SK-N-SH (cell line): ENCODE data around the gene PLCH1. TPM values are rescaled to one million over a fixed set of nuclear protein-coding genes. Genes with fewer than 3 reads are reported as not detected.

ENCODE experiments used
- CTCF ChIA-PET: fragments of 300-600, 350-600 bp; formaldehyde crosslinking; extraction: SDS; loops from one replicate; lab custom pipeline; 2021; lab: Yijun Ruan, JAX
- POLR2A ChIA-PET: fragments of 350-600 bp; sonication (Branson Sonifier 250); formaldehyde crosslinking; extraction: SDS; loops from one replicate; lab custom pipeline; 2020; ENCODE audit warnings: antibody characterized with exemption, inconsistent platforms; lab: Yijun Ruan, JAX
- DNase-seq: peaks from one replicate; pipeline ENCODE4 v3.0.0; 2012
- H2AFZ ChIP-seq: fragments of 200-600 bp; sonication (generic); 2 replicates; pipeline ENCODE4 v1.8.1; 2016; ENCODE audit warnings: antibody characterized with exemption, mild to moderate bottlenecking, low read depth
- H3F3A ChIP-seq: fragments of 200-600 bp; sonication (generic); replicated peaks from 2 replicates; pipeline ENCODE3; 2016; ENCODE audit warnings: antibody characterized with exemption, mild to moderate bottlenecking; ENCODE audit not compliant: insufficient read depth
- H3K27ac ChIP-seq, 2 experiments: fragments of 200-500 bp in 1 of 2; fragments of 200-600 bp in 1 of 2; sonication (Bioruptor generic) in 1 of 2; sonication (generic), shearing (Covaris generic) in 1 of 2; 2 replicates each; pipeline versions ENCODE4 v1.5.1 to v1.6.1; 2014 to 2016; ENCODE audit warnings: low read depth in 2 of 2, inconsistent platforms in 1 of 2, low read length in 1 of 2, mild to moderate bottlenecking in 1 of 2, mixed read lengths in 1 of 2
- H3K27me3 ChIP-seq: fragments of 200-600 bp; sonication (generic), shearing (Covaris generic); 2 replicates; pipeline ENCODE4 v1.6.1; 2016; ENCODE audit warnings: mixed run types; ENCODE audit not compliant: insufficient read depth
- H3K36me3 ChIP-seq, 2 experiments: fragments of 200-500 bp in 1 of 2; fragments of 200-600 bp in 1 of 2; sonication (Bioruptor generic) in 1 of 2; sonication (generic) in 1 of 2; replicated peaks in 1 of 2; 2 replicates each; pipeline versions ENCODE3 to v1.5.1; 2014 to 2016; ENCODE audit warnings: low read length in 1 of 2, mild to moderate bottlenecking in 1 of 2; ENCODE audit not compliant: insufficient read depth in 2 of 2, control insufficient read depth in 1 of 2
- H3K4me1 ChIP-seq, 2 experiments: fragments of 200-500 bp in 1 of 2; fragments of 200-600 bp in 1 of 2; sonication (Bioruptor generic) in 1 of 2; sonication (generic), shearing (Covaris generic) in 1 of 2; 2 replicates each; pipeline versions ENCODE4 v1.5.1 to v1.6.1; 2014 to 2016; ENCODE audit warnings: low read depth in 1 of 2, low read length in 1 of 2, mixed run types in 1 of 2; ENCODE audit not compliant: insufficient read depth in 2 of 2, control insufficient read depth in 1 of 2
- H3K4me2 ChIP-seq: fragments of 200-600 bp; sonication (generic), shearing (Covaris generic); 2 replicates; pipeline ENCODE4 v1.6.1; 2017; ENCODE audit warnings: mixed run types
- H3K4me3 ChIP-seq, 2 experiments: fragments of 200-500 bp in 1 of 2; fragments of 200-600 bp in 1 of 2; sonication (Bioruptor generic) in 1 of 2; sonication (generic), shearing (Covaris generic) in 1 of 2; 2 replicates each; pipeline versions ENCODE4 v1.5.1 to v1.8.1; 2014 to 2016; ENCODE audit warnings: low read depth in 2 of 2, inconsistent platforms in 1 of 2, low read length in 1 of 2, mild to moderate bottlenecking in 1 of 2, mixed read lengths in 1 of 2, moderate library complexity in 1 of 2
- H3K79me2 ChIP-seq: fragments of 200-600 bp; sonication (generic); 2 replicates; pipeline ENCODE4 v1.8.1; 2017; ENCODE audit warnings: mild to moderate bottlenecking; ENCODE audit not compliant: insufficient read depth
- H3K9ac ChIP-seq: fragments of 200-600 bp; sonication (generic); 2 replicates; pipeline ENCODE4 v1.6.1; 2017; ENCODE audit warnings: mixed run types
- H3K9me2 ChIP-seq: fragments of 200-600 bp; sonication (generic); 2 replicates; pipeline ENCODE4 v1.6.1; 2017; ENCODE audit warnings: mixed run types
- H3K9me3 ChIP-seq: fragments of 200-600 bp; sonication (generic); 2 replicates; pipeline ENCODE4 v1.6.1; 2017; ENCODE audit warnings: mixed run types, mild to moderate bottlenecking, moderate library complexity
- H4K20me1 ChIP-seq: fragments of 200-600 bp; sonication (generic); 2 replicates; pipeline ENCODE4 v1.6.1; 2017; ENCODE audit warnings: mild to moderate bottlenecking, mixed run types; ENCODE audit not compliant: insufficient read depth
- CHD2 ChIP-seq: fragments of 150-350 bp; IDR thresholded peaks from 2 replicates; pipeline ENCODE4 v1.6.1; 2018; ENCODE audit warnings: low read length; ENCODE audit not compliant: partially characterized antibody
- ELF1 ChIP-seq: IDR thresholded peaks from 2 replicates; pipeline ENCODE4 v1.4.0; 2012
- EP300 ChIP-seq, 2 experiments: IDR thresholded peaks; 2 replicates each; pipeline versions ENCODE4 v1.4.0 to v1.6.1; 2012; ENCODE audit warnings: borderline replicate concordance in 1 of 2, low read depth in 1 of 2, low read length in 1 of 2
- EZH2phosphoT487 ChIP-seq: fragments of 200-600 bp; sonication (generic); IDR thresholded peaks from 2 replicates; pipeline ENCODE4 v1.6.1; 2017; ENCODE audit warnings: low read depth, mixed run types, mild to moderate bottlenecking, antibody characterized with exemption, moderate library complexity, borderline replicate concordance
- FOXJ3 ChIP-seq: sonication (generic); formaldehyde crosslinking; IDR thresholded peaks from 2 replicates; pipeline ENCODE4 v1.5.1; 2020; ENCODE audit warnings: mild to moderate bottlenecking, missing genetic modification reagents
- IRF3 ChIP-seq: fragments of 150-350 bp; IDR thresholded peaks from 2 replicates; pipeline ENCODE4 v1.6.1; 2016; ENCODE audit warnings: mild to moderate bottlenecking, low read depth, low read length
- MEF2A ChIP-seq: IDR thresholded peaks from 2 replicates; pipeline ENCODE4 v1.4.0; 2012; ENCODE audit warnings: low read depth, borderline replicate concordance
- MXI1 ChIP-seq: IDR thresholded peaks from 2 replicates; pipeline ENCODE4 v1.6.1; 2012; ENCODE audit warnings: mild to moderate bottlenecking, low read depth, low read length, improper control_type of control experiment
- NFIC ChIP-seq: IDR thresholded peaks from 2 replicates; pipeline ENCODE4 v1.4.0; 2012; ENCODE audit warnings: borderline replicate concordance
- NRF1 ChIP-seq: IDR thresholded peaks from 2 replicates; pipeline ENCODE4 v1.6.1; 2012; ENCODE audit warnings: low read depth, mild to moderate bottlenecking, low read length
- RAD21 ChIP-seq: IDR thresholded peaks from 2 replicates; pipeline ENCODE4 v1.6.1; 2012; ENCODE audit warnings: mild to moderate bottlenecking, low read length
- RCOR1 ChIP-seq: fragments of 150-350 bp; IDR thresholded peaks from 2 replicates; pipeline ENCODE4 v1.6.1; 2017; ENCODE audit warnings: antibody characterized with exemption, low read length
- REST ChIP-seq: IDR thresholded peaks from 2 replicates; pipeline ENCODE4 v1.6.1; 2012; ENCODE audit warnings: mild to moderate bottlenecking, low read depth, low read length, moderate library complexity
- RXRA ChIP-seq: IDR thresholded peaks from 2 replicates; pipeline ENCODE4 v1.4.0; 2012; ENCODE audit warnings: low read depth, mild to moderate bottlenecking, borderline replicate concordance
- TEAD4 ChIP-seq: IDR thresholded peaks from 2 replicates; pipeline ENCODE4 v1.4.0; 2012; ENCODE audit warnings: mild to moderate bottlenecking, borderline replicate concordance; ENCODE audit not compliant: insufficient read depth
- USF1 ChIP-seq: IDR thresholded peaks from 2 replicates; pipeline ENCODE4 v1.4.0; 2012; ENCODE audit warnings: low read depth, borderline replicate concordance
- YY1 ChIP-seq: IDR thresholded peaks from 2 replicates; pipeline ENCODE4 v1.4.0; 2012; ENCODE audit warnings: low read depth, mild to moderate bottlenecking
- polyA plus RNA-seq, 3 experiments: library from polyadenylated mRNA; depleted of rRNA; stranded (reverse); fragments of >200 nt; gene quantifications; 2 replicates each; pipeline ENCODE4 v1.2.3, GENCODE V29; 2012
- TF ChIP-seq, protein P1 (sequence below): IDR thresholded peaks from 2 replicates; pipeline ENCODE4 v1.4.0; 2012; ENCODE audit warnings: low read depth, borderline replicate concordance
- TF ChIP-seq, protein P2 (sequence below): fragments of 150-350 bp; IDR thresholded peaks from 2 replicates; pipeline ENCODE4 v1.6.1; 2017; ENCODE audit warnings: antibody characterized with exemption, low read length, low read depth, borderline replicate concordance

Gene PLCH1
- polyA plus RNA-seq, 1 of the 3 experiments (the other 2 are of a cell fraction) = 0.26 TPM

DNA sequence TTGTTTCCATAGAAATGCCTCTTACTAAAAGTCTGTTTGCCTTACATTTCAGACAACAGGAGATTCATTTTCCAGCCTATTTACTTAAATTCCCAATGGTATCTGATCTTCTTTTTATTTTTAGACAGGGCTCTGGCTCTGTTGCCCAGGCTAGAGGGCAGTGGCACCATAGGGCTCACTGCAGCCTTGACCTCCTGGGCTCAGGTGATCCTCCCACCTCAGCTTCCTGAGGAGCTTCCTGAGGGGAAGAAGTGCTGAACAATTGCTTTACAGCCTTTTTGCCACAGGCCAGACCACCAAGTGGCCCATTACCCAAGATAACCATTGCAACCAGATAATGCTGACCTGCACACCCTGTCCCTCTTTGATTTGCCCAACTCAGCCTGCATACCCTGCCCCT, 126.3 kb downstream of the PLCH1 start:
- H3F3A ChIP-seq = no peaks in the 10 kb centered on the region
- no peaks in the 10 kb centered on the region for H3K27me3 ChIP-seq
- H3K36me3 ChIP-seq = no peaks in the 10 kb centered on the region
- H3K4me1 ChIP-seq = no peaks in the 10 kb centered on the region
- no peak overlapping the region for H3K4me2 ChIP-seq
- H3K79me2 ChIP-seq = no peaks in the 10 kb centered on the region
- TF ChIP-seq NFIC (no peak), CHD2 (no peak), MEF2A (no peak), EZH2phosphoT487 (no peak), USF1 (no peak), MXI1 (no peak), ELF1 (no peak), NRF1 (no peak), RCOR1 (no peak), FOXJ3 (CRISPR knock-in tag) (no peak), TEAD4 (no peak), EP300 (IDR thresholded peaks at IDR 0.05; ENCODE audit: borderline replicate concordance in 1 of 2, low read depth in 1 of 2, low read length in 1 of 2) (no peak), REST (no peak), RAD21 (no peak), RXRA (no peak), IRF3 (no peak), YY1 (no peak)
- TF ChIP-seq, protein P1, sequence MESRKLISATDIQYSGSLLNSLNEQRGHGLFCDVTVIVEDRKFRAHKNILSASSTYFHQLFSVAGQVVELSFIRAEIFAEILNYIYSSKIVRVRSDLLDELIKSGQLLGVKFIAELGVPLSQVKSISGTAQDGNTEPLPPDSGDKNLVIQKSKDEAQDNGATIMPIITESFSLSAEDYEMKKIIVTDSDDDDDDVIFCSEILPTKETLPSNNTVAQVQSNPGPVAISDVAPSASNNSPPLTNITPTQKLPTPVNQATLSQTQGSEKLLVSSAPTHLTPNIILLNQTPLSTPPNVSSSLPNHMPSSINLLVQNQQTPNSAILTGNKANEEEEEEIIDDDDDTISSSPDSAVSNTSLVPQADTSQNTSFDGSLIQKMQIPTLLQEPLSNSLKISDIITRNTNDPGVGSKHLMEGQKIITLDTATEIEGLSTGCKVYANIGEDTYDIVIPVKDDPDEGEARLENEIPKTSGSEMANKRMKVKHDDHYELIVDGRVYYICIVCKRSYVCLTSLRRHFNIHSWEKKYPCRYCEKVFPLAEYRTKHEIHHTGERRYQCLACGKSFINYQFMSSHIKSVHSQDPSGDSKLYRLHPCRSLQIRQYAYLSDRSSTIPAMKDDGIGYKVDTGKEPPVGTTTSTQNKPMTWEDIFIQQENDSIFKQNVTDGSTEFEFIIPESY = no peak
- TF ChIP-seq, protein P2, sequence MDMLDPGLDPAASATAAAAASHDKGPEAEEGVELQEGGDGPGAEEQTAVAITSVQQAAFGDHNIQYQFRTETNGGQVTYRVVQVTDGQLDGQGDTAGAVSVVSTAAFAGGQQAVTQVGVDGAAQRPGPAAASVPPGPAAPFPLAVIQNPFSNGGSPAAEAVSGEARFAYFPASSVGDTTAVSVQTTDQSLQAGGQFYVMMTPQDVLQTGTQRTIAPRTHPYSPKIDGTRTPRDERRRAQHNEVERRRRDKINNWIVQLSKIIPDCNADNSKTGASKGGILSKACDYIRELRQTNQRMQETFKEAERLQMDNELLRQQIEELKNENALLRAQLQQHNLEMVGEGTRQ = no peak
- no peaks in the 10 kb centered on the region for H3K9me3 ChIP-seq
- H4K20me1 ChIP-seq = no peaks in the 10 kb centered on the region
- no peaks in the 10 kb centered on the region for H3K9me2 ChIP-seq
- no peak overlapping the region for H3K9ac ChIP-seq
- DNase-seq = no peak
- POLR2A ChIA-PET = no interaction called here
- no peak overlapping the region for H3K27ac ChIP-seq
- CTCF ChIA-PET = interaction anchor here (1.0 kb wide), 1 partner anchor 236 kb away, joined by 4 read pairs; no protein-coding TSS in a partner anchor
- H3K4me3 ChIP-seq = no peak overlapping the region
- no peak overlapping the region for H2AFZ ChIP-seq
